Astrocyte of the cerebellum (primary cell): ENCODE data around the gene SCAPER.
A peak's percentile ranks its signal among the peaks of the same experiment; 100 is the strongest.
"Not testable (repeated sequence)": the region's sequence is repeated elsewhere in the genome, so short reads cannot be mapped to it uniquely, and the experiment has no call there.

Experiments used
- DNase-seq: peaks from one replicate; pipeline ENCODE4 v3.0.0-alpha.2; 2011; ENCODE audit warnings: low read depth
- H3K4me3 ChIP-seq: 2 replicates; pipeline ENCODE4 v1.5.1; 2011; ENCODE audit warnings: mild to moderate bottlenecking, low read depth, low read length, moderate library complexity
- in situ Hi-C: cut with HindIII; loops from 2 replicates; pipeline ENCODE4 v1.10.0; 2017; ENCODE audit warnings: low sequenced_read_pairs
- TF ChIP-seq, protein P1 (sequence below): IDR thresholded peaks from 2 replicates; pipeline ENCODE4 v1.5.1; 2012; ENCODE audit warnings: low read length, low read depth, moderate library complexity, mild to moderate bottlenecking; ENCODE audit errors: missing control alignments

The SCAPER gene

DNA sequence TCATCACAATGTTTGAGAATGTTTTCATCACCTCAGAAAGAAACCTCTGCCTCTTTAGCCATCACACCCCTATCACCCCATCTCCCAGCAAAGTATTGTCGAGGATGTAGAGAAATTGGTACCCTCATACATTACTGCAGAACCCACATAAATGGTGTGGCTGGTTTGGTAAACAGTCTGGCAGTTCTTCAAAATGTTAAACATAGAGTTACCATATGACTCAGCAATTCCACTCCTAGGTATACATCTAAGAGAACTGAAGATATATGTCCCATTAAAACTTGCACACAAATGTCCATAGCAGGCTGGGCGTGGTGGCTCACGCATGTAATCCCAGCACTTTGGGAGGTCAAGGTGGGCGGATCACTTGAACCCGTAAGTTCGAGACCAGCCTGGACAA is 585.1 kb downstream of the SCAPER start:
- in situ Hi-C loops: no loop called here
- TF ChIP-seq, protein P1, sequence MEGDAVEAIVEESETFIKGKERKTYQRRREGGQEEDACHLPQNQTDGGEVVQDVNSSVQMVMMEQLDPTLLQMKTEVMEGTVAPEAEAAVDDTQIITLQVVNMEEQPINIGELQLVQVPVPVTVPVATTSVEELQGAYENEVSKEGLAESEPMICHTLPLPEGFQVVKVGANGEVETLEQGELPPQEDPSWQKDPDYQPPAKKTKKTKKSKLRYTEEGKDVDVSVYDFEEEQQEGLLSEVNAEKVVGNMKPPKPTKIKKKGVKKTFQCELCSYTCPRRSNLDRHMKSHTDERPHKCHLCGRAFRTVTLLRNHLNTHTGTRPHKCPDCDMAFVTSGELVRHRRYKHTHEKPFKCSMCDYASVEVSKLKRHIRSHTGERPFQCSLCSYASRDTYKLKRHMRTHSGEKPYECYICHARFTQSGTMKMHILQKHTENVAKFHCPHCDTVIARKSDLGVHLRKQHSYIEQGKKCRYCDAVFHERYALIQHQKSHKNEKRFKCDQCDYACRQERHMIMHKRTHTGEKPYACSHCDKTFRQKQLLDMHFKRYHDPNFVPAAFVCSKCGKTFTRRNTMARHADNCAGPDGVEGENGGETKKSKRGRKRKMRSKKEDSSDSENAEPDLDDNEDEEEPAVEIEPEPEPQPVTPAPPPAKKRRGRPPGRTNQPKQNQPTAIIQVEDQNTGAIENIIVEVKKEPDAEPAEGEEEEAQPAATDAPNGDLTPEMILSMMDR: no peak
- no peak for DNase-seq
- no peak overlapping the region for H3K4me3 ChIP-seq

DNA sequence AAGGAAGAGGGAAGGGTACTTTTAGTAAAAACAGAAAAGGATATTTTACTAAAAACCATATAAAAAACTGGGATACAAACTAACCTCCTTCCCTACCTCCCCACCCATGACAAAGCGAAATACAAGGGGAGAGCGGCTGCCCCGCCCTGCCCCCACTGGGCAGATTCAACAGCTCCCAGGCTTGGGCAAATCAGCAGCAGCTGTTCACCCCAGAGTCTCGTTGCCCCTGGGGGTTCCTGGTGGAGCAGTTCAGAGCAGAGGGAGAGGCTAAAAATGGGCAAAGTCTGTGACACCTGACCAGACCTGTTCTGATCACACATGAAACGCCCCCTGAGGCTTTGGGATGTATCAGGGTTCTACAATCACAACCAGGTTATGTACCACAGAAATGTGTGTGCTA is 591.4 kb downstream of the SCAPER start:
- no peak for DNase-seq
- TF ChIP-seq, protein P1: no peak
- in situ Hi-C loops: no loop called here
- H3K4me3 ChIP-seq: no peak overlapping the region

DNA sequence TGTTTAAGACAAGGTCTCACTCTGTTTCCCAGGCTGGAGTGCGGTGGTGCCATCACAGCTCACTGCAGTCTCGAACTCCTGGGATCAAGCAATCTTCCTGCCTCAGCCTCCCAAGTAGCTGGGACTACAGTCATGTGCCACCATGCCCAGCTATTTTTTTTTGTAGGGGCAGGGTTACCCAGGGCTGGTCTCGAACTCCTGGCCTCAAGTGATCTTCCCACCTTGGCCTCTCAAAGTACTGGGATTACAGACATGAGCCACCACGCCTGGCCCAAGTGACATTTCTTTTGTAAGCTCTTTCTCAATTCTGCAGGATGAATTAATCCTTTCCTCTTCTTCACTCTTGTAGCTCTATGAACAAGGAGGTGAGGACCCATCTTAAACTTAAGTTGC is 592.0 kb downstream of the SCAPER start:
- H3K4me3 ChIP-seq, in situ Hi-C loops, DNase-seq: not testable (repeated sequence)

DNA sequence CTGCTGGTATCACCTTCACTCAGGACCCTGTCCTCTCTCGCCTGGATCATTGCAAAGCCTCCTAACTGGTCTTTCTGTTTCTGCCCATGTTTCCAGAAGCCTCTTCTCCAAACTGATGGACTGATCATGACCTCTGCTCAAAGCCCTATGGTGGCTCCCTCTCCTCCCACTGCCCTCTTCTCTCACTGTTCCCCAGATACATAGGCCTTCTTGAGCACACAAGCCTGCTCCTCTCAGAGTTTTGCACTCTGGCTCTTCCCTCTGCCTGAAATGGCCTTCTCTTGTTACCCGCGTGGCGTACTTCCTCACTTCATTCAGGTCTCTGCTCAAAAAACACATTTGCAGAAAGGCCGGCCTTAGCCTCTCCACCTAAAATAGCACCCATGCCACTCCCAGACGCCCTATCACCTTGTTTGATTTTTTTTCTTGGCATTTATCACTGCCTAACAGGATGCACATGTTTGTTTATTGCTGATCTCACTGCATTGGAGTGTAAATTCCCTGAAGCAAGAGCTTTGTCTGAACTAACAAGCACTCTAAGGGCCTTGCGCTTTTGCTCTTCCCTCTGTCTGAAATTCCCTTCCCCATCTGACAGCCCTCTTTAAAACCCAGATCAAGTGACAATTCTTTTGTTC is 592.5 kb downstream of the SCAPER start:
- TF ChIP-seq, protein P1: no peak
- DNase-seq: no peak
- H3K4me3 ChIP-seq: no peak overlapping the region
- in situ Hi-C loops: no loop called here

DNA sequence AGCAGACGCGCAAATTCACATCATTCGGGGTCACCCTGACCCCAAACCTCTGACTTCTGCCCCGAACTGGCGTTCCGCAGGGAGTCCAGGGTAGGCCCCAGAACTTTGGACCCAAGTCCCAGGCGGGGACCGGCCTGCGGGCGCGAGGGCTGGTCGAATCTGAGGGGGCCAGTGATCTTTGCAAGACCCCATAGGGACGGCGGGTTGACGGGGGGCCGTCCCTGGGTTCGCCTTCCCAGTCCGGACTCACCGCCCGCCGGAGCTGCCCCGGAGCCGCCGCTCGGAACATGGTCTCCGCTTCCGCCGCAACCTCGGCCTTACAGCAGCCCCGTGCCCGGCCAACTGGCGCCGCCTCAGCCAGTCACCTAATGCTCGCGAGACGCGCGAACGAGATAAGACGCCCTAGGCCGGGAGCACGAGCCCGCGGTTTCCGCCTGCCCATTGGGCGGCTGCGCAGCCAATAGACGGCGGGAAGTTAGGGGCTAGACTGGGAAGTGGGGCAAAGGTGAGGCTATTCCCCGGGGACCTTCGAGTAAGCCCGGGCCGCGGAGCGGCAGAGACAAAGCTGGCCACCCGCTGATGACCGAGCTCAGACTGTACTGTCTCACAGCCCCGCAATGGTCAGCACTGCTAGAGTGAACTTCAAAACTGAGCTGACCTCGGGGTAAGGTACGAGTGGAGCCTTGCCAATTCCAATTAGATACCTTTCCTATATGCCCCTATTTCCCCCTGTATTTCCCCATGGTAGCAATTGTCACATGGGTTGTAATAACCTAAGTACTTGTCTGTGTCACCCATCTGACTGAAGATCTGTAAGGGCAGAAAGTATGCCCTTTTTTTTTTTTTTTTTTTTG is 593.8 kb downstream of the SCAPER start, which contains the start of gene ETFA:
TSS of gene ETFA (minus strand) at position 370 of the 854 bp plus-strand sequence. CDS start at position 289, 81 bp downstream.
- in situ Hi-C loops: no loop called here
- TF ChIP-seq, protein P1: no peak
- H3K4me3 ChIP-seq: peak within 1 kb of the TSS; percentile 92
- peak; percentile 82 for DNase-seq

DNA sequence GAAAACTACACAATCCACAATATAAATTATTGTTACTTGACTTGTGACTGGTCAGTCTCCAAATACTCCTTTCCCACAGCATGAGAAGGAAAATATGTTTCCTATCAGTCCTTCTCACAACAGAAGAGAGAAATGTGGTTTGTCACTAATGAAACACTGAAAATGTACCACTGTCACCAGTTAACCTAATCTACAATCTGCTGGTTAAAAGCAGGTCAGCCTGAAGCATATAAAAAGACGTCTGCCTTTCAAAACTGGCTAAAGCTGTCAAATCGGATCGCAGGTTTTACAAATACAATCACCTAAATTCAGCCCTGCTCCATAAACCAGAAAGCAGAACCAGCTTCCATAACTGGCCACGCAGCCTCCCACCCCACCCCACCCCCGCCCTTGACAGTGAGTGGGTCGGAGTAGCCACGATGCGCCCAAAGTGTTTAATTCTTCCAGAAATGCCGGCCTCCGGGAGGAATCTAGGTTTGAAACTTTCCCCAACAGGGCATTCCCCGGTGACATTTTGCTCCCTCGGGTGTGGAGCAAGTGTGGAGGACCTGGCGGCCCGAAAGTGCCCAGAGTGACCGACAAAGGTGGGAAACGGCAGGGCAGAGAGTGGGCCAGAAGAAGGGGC is 594.6 kb downstream of the SCAPER start:
- TF ChIP-seq, protein P1: no peak
- H3K4me3 ChIP-seq: peak overlapping the region; percentile 92
- in situ Hi-C loops: no loop called here
- DNase-seq: no peak
